MCF 10A (cell line): ENCODE measurements around the gene GJC1. TPM values are rescaled to one million over a fixed set of nuclear protein-coding genes. Genes with fewer than 3 reads are reported as not detected.
"Not testable (repeated sequence)": the region's sequence is repeated elsewhere in the genome, so short reads cannot be mapped to it uniquely, and the experiment has no call there.

ENCODE experiments used
- BruUV-seq: library from RNA; stranded (reverse); fragments of 400-500 nt; replicated peaks from 2 replicates; lab custom pipeline; 2021; lab: Mats Ljungman, UMichigan
- CTCF ChIA-PET: fragments of 300-600 bp; sonication (Branson Sonifier 250); formaldehyde crosslinking; extraction: SDS; loops from one replicate; lab custom pipeline; 2021; ENCODE audit warnings: antibody characterized with exemption, inconsistent platforms; lab: Yijun Ruan, JAX
- POLR2A ChIA-PET: fragments of 300-600, 350-650 bp; sonication (Branson Sonifier 250); formaldehyde crosslinking; extraction: SDS; loops from one replicate; lab custom pipeline; 2020; ENCODE audit warnings: antibody characterized with exemption, inconsistent platforms; lab: Yijun Ruan, JAX
- DNase-seq: peaks from one replicate; pipeline ENCODE4 v3.0.0-alpha.2; 2018; ENCODE audit not compliant: unreplicated experiment
- H3K27ac Mint-ChIP-seq: one replicate; pipeline ENCODE4 v1.8.0; 2022; ENCODE audit warnings: mild to moderate bottlenecking, low read depth, mixed read lengths; ENCODE audit not compliant: unreplicated experiment
- H3K27me3 Mint-ChIP-seq: one replicate; pipeline ENCODE4 v1.8.0; 2022; ENCODE audit warnings: mixed read lengths; ENCODE audit not compliant: insufficient read depth, unreplicated experiment
- H3K36me3 Mint-ChIP-seq: one replicate; pipeline ENCODE4 v1.8.0; 2022; ENCODE audit warnings: mild to moderate bottlenecking, moderate library complexity, mixed read lengths; ENCODE audit not compliant: insufficient read depth, unreplicated experiment
- H3K4me1 Mint-ChIP-seq: one replicate; pipeline ENCODE4 v1.8.0; 2022; ENCODE audit warnings: mixed read lengths; ENCODE audit not compliant: insufficient read depth, unreplicated experiment
- H3K4me3 Mint-ChIP-seq: one replicate; pipeline ENCODE4 v1.8.0; 2022; ENCODE audit warnings: mild to moderate bottlenecking, moderate library complexity, mixed read lengths; ENCODE audit not compliant: unreplicated experiment
- H3K9me3 Mint-ChIP-seq: one replicate; pipeline ENCODE4 v1.8.0; 2022; ENCODE audit warnings: mixed read lengths; ENCODE audit not compliant: unreplicated experiment
- intact Hi-C: fragments of 100-400 bp; cut with micrococcal nuclease; formaldehyde crosslinking; loops from 2 replicates; pipeline ENCODE4 v1.14.1; 2022
- total RNA-seq: library from RNA; stranded (reverse); gene quantifications from 2 replicates; pipeline ENCODE4 v1.2.3, GENCODE V29; 2022
- TF ChIP-seq, protein P1 (sequence below): fragments of 200-600 bp; IDR thresholded peaks from one replicate; pipeline ENCODE4 v1.8.0; 2022; ENCODE audit warnings: antibody characterized with exemption, mild to moderate bottlenecking; ENCODE audit not compliant: unreplicated experiment

The GJC1 gene
- total RNA-seq, 1 experiment from 2014 or later = 6.9 TPM

DNA sequence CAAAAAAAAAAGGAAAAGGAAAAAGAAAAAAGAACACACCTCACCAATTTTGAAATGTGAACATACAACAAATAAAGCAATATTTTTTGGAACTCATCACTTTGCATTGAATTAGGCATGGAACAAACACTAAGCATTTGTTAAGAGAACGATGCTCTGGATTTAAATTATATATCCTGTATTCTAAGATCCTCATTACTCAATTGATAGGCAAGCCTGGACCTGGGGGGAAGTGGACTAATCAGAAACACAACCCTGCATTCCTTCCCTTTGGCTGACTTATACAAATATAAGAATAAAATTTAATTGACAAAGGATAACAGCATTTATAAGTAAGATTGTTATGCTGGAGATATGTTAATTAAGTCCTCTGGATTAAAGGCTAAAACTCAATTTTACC is 2.2 kb downstream of the GJC1 start:
- TF ChIP-seq, protein P1, sequence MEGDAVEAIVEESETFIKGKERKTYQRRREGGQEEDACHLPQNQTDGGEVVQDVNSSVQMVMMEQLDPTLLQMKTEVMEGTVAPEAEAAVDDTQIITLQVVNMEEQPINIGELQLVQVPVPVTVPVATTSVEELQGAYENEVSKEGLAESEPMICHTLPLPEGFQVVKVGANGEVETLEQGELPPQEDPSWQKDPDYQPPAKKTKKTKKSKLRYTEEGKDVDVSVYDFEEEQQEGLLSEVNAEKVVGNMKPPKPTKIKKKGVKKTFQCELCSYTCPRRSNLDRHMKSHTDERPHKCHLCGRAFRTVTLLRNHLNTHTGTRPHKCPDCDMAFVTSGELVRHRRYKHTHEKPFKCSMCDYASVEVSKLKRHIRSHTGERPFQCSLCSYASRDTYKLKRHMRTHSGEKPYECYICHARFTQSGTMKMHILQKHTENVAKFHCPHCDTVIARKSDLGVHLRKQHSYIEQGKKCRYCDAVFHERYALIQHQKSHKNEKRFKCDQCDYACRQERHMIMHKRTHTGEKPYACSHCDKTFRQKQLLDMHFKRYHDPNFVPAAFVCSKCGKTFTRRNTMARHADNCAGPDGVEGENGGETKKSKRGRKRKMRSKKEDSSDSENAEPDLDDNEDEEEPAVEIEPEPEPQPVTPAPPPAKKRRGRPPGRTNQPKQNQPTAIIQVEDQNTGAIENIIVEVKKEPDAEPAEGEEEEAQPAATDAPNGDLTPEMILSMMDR = no peak
- Mint-ChIP-seq H3K27ac (no peak overlapping the region), H3K36me3 (no peaks in the 10 kb centered on the region), H3K9me3 (no peaks in the 10 kb centered on the region), H3K27me3 (no peaks in the 10 kb centered on the region), H3K4me1 (peaks cover 11% of the 10 kb centered on the region), H3K4me3 (peak overlapping the region; percentile 19)
- no TSS peak for BruUV-seq
- no peak for DNase-seq
- CTCF ChIA-PET = interaction anchor here (1.8 kb wide), 1 partner anchor 48 kb away, joined by 6 read pairs; no protein-coding TSS in a partner anchor
- intact Hi-C loops = no loop called here
- POLR2A ChIA-PET = interaction anchor here (1.4 to 1.5 kb wide), 2 partner anchors 43 to 48 kb away, joined by 5 read pairs; no protein-coding TSS in a partner anchor

DNA sequence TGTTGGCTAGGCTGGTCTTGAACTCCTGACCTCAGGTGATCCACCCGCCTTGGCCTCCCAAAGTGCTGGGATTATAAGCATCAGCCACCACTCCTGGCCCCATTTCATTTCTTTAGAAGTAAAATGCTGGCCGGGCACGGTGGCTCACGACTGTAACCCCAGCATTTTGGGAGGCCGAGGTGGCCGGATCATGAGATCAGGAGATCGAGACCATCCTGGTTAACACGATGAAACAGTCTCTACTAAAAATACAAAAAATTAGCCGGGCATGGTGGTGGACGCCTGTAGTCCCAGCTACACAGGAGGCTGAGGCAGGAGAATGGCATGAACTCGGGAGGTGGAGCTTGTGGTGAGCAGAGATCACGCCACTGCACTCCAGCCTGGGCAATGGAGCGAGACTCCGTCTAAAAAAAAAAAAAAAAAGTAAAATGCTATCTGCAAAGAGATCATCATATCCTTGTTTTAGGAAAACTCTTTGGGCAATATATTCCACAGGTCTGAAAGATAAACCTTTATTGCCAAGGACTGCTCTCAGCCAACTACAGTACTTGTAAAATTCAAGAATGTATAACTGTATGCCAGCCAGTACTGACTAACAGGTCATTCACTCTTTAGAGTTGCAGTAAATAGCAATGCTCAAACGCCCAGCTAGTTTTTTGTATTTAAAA is 3.8 kb downstream of the GJC1 start:
- intact Hi-C loops = no loop called here
- TF ChIP-seq, protein P1 = no peak
- Mint-ChIP-seq H3K4me3 (no peak overlapping the region), H3K36me3 (no peaks in the 10 kb centered on the region), H3K27me3 (no peaks in the 10 kb centered on the region), H3K27ac (no peak overlapping the region), H3K4me1 (peaks cover 11% of the 10 kb centered on the region), H3K9me3 (no peaks in the 10 kb centered on the region)
- DNase-seq = no peak
- ChIA-PET CTCF (interaction anchor here (0.6 to 1.6 kb wide), 4 partner anchors 12 to 399 kb away, joined by 3 to 6 read pairs (median 4); no protein-coding TSS in a partner anchor), POLR2A (interaction anchor here (0.9 to 1.0 kb wide), 2 partner anchors 12 to 323 kb away, joined by 3 read pairs; partner anchors contain the start of gene HEXIM1)
- BruUV-seq = no TSS peak

DNA sequence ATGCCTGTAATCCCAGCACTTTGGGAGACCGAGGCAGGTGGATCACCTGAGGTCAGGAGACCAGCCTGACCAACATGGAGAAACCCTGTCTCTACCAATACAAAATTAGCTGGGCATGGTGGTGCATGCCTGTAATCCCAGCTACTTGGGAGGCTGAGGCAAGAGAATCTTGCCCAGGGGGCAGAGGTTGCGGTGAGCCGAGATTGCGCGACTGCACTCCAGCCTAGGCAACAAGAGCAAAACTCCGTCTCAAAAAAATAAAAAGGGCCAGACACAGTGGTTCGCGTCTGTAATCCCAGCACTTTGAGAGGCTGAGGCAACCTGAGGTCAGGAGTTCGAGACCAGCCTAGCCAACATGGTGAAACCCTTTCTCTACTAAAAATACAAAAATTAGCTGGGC is 4.9 kb downstream of the GJC1 start:
- POLR2A ChIA-PET, H3K27me3 Mint-ChIP-seq, H3K27ac Mint-ChIP-seq, H3K36me3 Mint-ChIP-seq, DNase-seq, H3K4me3 Mint-ChIP-seq, intact Hi-C loops, H3K9me3 Mint-ChIP-seq, BruUV-seq: not testable (repeated sequence)
- CTCF ChIA-PET = interaction anchor here (0.6 kb wide), 1 partner anchor 50 kb away, joined by 3 read pairs; no protein-coding TSS in a partner anchor
- peaks cover 18% of the 10 kb centered on the region for H3K4me1 Mint-ChIP-seq

DNA sequence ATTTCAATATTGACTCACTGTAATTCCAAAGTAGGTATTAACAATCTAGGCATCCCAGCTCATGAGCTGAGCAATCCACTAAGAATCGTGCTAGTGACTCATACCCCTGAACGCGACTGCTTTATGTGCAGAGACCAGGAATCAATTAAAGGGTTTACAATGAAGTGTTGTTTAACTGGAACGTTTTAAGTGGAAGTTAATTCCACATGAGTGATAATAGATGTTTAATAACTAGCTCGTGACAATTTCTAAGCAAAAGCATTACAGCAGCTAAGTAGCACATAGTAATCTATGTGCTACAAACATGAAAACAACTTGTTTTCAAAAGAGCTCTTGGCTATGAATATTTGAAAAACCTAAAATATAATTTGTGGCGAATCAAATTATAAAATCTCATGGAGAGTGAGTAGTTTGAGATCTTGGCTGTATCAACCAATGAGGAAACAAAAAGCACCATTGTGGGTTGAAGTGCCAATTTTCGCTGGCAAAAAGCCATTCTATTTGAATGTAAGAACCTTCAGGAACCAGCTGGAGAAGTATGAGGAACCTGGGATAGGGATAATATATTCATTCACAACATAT is 9.4 kb downstream of the GJC1 start:
- Mint-ChIP-seq H3K27ac (peak overlapping the region; percentile 39), H3K4me1 (peaks cover 13% of the 10 kb centered on the region), H3K4me3 (peak overlapping the region; percentile 56), H3K36me3 (no peaks in the 10 kb centered on the region), H3K9me3 (no peaks in the 10 kb centered on the region), H3K27me3 (no peaks in the 10 kb centered on the region)
- no TSS peak for BruUV-seq
- peak; percentile 79 for DNase-seq
- ChIA-PET POLR2A (interaction anchor here (0.5 to 1.3 kb wide), 6 partner anchors 8 to 225 kb away, joined by 3 to 12 read pairs (median 3); no protein-coding TSS in a partner anchor), CTCF (no interaction called here)
- intact Hi-C loops = no loop called here
- TF ChIP-seq, protein P1 = no peak

DNA sequence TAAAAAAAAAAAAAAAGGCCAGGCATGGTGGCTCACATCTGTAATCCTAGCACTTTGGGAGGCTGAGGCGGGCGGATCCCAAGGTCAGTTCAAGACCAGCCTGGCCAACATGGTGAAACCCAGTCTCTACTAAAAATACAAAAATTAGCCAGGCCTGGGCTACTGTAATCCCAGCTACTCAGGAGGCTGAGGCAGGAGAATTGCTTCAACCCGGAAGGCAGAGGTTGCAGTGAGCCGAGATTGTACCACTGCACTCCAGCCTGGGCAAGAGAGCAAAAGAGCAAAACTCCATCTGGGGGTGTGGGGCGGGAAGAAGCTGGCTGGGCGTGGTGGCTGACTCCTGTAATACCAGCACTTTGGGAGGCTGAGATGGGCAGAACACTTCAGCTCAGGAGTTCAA is 11.6 kb downstream of the GJC1 start:
- DNase-seq, H3K36me3 Mint-ChIP-seq, BruUV-seq, intact Hi-C loops, CTCF ChIA-PET, H3K4me3 Mint-ChIP-seq, H3K27ac Mint-ChIP-seq, H3K9me3 Mint-ChIP-seq, H3K27me3 Mint-ChIP-seq: not testable (repeated sequence)
- peaks cover 13% of the 10 kb centered on the region for H3K4me1 Mint-ChIP-seq
- POLR2A ChIA-PET = interaction anchor here (0.8 to 1.0 kb wide), 2 partner anchors 14 to 33 kb away, joined by 3 to 4 read pairs; no protein-coding TSS in a partner anchor
